Esophagus squamous epithelium (tissue), 5 donors: Measurements from ENCODE around the gene RSAD1. TPM values are rescaled to one million over a fixed set of nuclear protein-coding genes. Genes with fewer than 3 reads are reported as not detected.

Source experiments
- DNase-seq: peaks from one replicate; lab custom pipeline; 2025; lab: John Stamatoyannopoulos, UW
- H3K27ac ChIP-seq, 4 donors: fragments of 200-600 bp; sonication (generic); one replicate each; pipeline ENCODE4 v1.5.1; 2016 to 2019; ENCODE audit warnings: mild to moderate bottlenecking in 1 of 4
- H3K27me3 ChIP-seq, 4 donors: fragments of 200-600 bp; sonication (generic); 1 replicate in 3 of 4; 2 replicates in 1 of 4; pipeline versions ENCODE4 v1.5.1 to v1.6.0; 2017 to 2021; ENCODE audit warnings: antibody characterized with exemption in 1 of 4
- H3K36me3 ChIP-seq, 3 donors: fragments of 200-600 bp; sonication (generic); one replicate each; pipeline ENCODE4 v1.5.1; 2016 to 2019
- H3K4me1 ChIP-seq, 3 donors: fragments of 200-600 bp; sonication (generic); one replicate each; pipeline ENCODE4 v1.5.1; 2017 to 2019
- H3K4me3 ChIP-seq, 4 donors: fragments of 200-600 bp; sonication (generic); 1 replicate in 3 of 4; 2 replicates in 1 of 4; pipeline ENCODE4 v1.5.1; 2016 to 2019; ENCODE audit warnings: mild to moderate bottlenecking in 2 of 4, moderate library complexity in 1 of 4
- H3K9me3 ChIP-seq, 3 donors: fragments of 200-600 bp; sonication (generic); one replicate each; pipeline ENCODE4 v1.5.1; 2016 to 2019
- CTCF ChIP-seq, 6 experiments: fragments of 450-650 bp in 4 of 6; fragments of 200-600 bp in 2 of 6; sonication (generic) in 2 of 6; IDR thresholded peaks; one replicate each; pipeline ENCODE4 v1.5.1; 2016 to 2019; ENCODE audit warnings: antibody characterized with exemption in 6 of 6, mild to moderate bottlenecking in 4 of 6, moderate library complexity in 4 of 6
- POLR2A ChIP-seq, 4 donors: fragments of 450-650 bp; IDR thresholded peaks; one replicate each; pipeline ENCODE4 v1.6.1; 2017; ENCODE audit warnings: antibody characterized with exemption in 4 of 4, mild to moderate bottlenecking in 4 of 4, moderate library complexity in 3 of 4
- WGBS, 2 donors: methylation state at CpG; one replicate each; pipeline ENCODE4 v1.1.5; 2018; 5-methylcytosine and 5-hydroxymethylcytosine counted together
- intact Hi-C: fragments of 100-400 bp; cut with DNase I; formaldehyde crosslinking; loops from one replicate; pipeline ENCODE4 v1.15.0; 2022
- total RNA-seq, 4 donors: library from RNA; depleted of rRNA; stranded (reverse); fragments of >200 nt; gene quantifications; one replicate each; pipeline ENCODE4 v1.1.0, GENCODE V29; 2016
- donor health status: DM: yes; HTN: yes; CAD: no.

The RSAD1 gene
- total RNA-seq, 4 donors from 2014 or later: 9.1 to 19.3 (median 14.2) TPM

- Histone ChIP-seq H3K27ac (no peak overlapping the region), H3K9me3 (no peaks in the 10 kb centered on the region), H3K4me3 (no peak overlapping the region), H3K4me1 (peaks cover 5 to 15% (median 5%) of the 10 kb centered on the region in 3 donors), H3K36me3 (peaks cover 0 to 2% (median 0%) of the 10 kb centered on the region in 3 donors), H3K27me3 (no peaks in the 10 kb centered on the region)
- no peak for DNase-seq
- TF ChIP-seq CTCF (IDR thresholded peaks at IDR 0.05) (no peak), POLR2A (IDR thresholded peaks at IDR 0.05) (no peak)
- intact Hi-C loops: no loop called here
- WGBS, 2 donors: 81 to 87% methylated on average over 8 of the region's 8 CpGs
These were observed 13.6 kb downstream of the RSAD1 start for GRCh38 chr17:50492214-50492613.

GRCh38 chr17:50493744-50494143 lies 15.1 kb downstream of the RSAD1 start:
- Histone ChIP-seq H3K27ac (no peak overlapping the region), H3K4me1 (peaks cover 0 to 12% (median 0%) of the 10 kb centered on the region in 3 donors), H3K4me3 (no peak overlapping the region), H3K27me3 (no peaks in the 10 kb centered on the region), H3K9me3 (no peaks in the 10 kb centered on the region), H3K36me3 (no peaks in the 10 kb centered on the region)
- no peak for DNase-seq
- TF ChIP-seq POLR2A (IDR thresholded peaks at IDR 0.05): no peak
- no peak for TF ChIP-seq CTCF (IDR thresholded peaks at IDR 0.05)
- WGBS, 2 donors: 38 to 51% methylated on average over 3 of the region's 3 CpGs
- intact Hi-C loops: no loop called here

- no peak for DNase-seq
- H3K4me1 ChIP-seq: peaks cover 0 to 12% (median 0%) of the 10 kb centered on the region in 3 donors
- intact Hi-C loops: no loop called here
- no peaks in the 10 kb centered on the region for H3K9me3 ChIP-seq
- H3K4me3 ChIP-seq: no peak overlapping the region
- H3K27ac ChIP-seq: no peak overlapping the region
- no peaks in the 10 kb centered on the region for H3K27me3 ChIP-seq
- no peaks in the 10 kb centered on the region for H3K36me3 ChIP-seq
- TF ChIP-seq POLR2A (IDR thresholded peaks at IDR 0.05): no peak
- no peak for TF ChIP-seq CTCF (IDR thresholded peaks at IDR 0.05)
- WGBS, 2 donors: 72 to 94% methylated on average over 4 to 7 of the region's 8 CpGs
These were observed 16.7 kb downstream of the RSAD1 start for GRCh38 chr17:50495217-50495823.

- H3K27ac ChIP-seq: no peak overlapping the region
These were observed 17.3 kb downstream of the RSAD1 start for GRCh38 chr17:50495918-50496317.

More at GRCh38 chr17:50495918-50496317, 17.3 kb downstream of the RSAD1 start:
- intact Hi-C loops: no loop called here
- Histone ChIP-seq H3K4me3 (no peak overlapping the region), H3K27me3 (no peaks in the 10 kb centered on the region), H3K9me3 (no peaks in the 10 kb centered on the region), H3K4me1 (peaks cover 0 to 12% (median 0%) of the 10 kb centered on the region in 3 donors), H3K36me3 (no peaks in the 10 kb centered on the region)
- WGBS, 2 donors: 86 to 92% methylated on average over 8 of the region's 8 CpGs
- TF ChIP-seq CTCF (IDR thresholded peaks at IDR 0.05): no peak
- no peak for TF ChIP-seq POLR2A (IDR thresholded peaks at IDR 0.05)
- no peak for DNase-seq
